Activated CD8-positive, alpha-beta memory T cell treated with anti-CD3 and anti-CD28 coated beads, Interleukin-2, amount 10 ng/mL, durations not matched to agents 7 days and 5 days (primary cell): ENCODE results near the gene SULT6B1. TPM values are rescaled to one million over a fixed set of nuclear protein-coding genes. Genes with fewer than 3 reads are reported as not detected.

Source experiments
- ATAC-seq: fragments of 150-1000 bp; cut with Tn5 transposase; one replicate; pipeline ENCODE4 v1.10.0; 2021; ENCODE audit warnings: moderate library complexity
- CTCF ChIA-PET: fragments of 350-600 bp; sonication (Branson Sonifier 250); formaldehyde crosslinking; loops from one replicate; lab custom pipeline; 2021; ENCODE audit warnings: antibody characterized with exemption; lab: Charles Lee
- DNase-seq: peaks from one replicate; pipeline ENCODE4 v3.0.0-alpha.2; 2020
- H3K27ac Mint-ChIP-seq: one replicate; pipeline ENCODE4 v1.8.0; 2021; ENCODE audit warnings: mild to moderate bottlenecking, mixed read lengths
- H3K27me3 Mint-ChIP-seq: one replicate; pipeline ENCODE4 v1.8.0; 2021; ENCODE audit warnings: mixed read lengths
- H3K36me3 Mint-ChIP-seq: one replicate; pipeline ENCODE4 v1.8.0; 2021; ENCODE audit warnings: mild to moderate bottlenecking, mixed read lengths
- H3K4me1 Mint-ChIP-seq: one replicate; pipeline ENCODE4 v1.8.0; 2021; ENCODE audit warnings: mixed read lengths
- H3K4me3 Mint-ChIP-seq: one replicate; pipeline ENCODE4 v1.8.0; 2021; ENCODE audit warnings: mild to moderate bottlenecking, moderate library complexity, mixed read lengths
- H3K9me3 Mint-ChIP-seq: one replicate; pipeline ENCODE4 v1.8.0; 2022; ENCODE audit warnings: low read depth, mixed read lengths
- total RNA-seq, 2 experiments: library from RNA; stranded (reverse); gene quantifications; one replicate each; pipeline ENCODE4 v1.2.3, GENCODE V29; 2021

The SULT6B1 gene
- total RNA-seq, 2 experiments from 2014 or later = not detected

DNA sequence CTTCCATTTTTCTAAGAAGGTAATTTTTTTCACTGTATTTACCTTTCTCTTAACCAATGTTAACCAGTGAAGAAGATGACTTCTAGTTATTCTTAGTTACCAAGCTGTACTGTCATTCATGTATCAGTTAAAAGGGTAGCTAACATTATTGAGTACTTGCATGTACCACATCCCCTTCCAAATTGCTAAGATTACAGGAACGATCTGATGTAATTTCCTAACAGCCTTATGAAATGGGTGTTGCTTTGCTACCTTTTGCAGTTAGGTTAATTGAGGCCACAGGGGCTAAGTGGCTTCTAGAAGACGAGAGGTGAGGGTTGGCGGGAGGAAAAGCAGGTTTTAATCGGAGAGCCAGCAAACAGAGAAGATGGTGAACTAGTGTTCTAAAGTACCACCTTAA, 1.8 kb upstream of the SULT6B1 start:
- no peaks in the 10 kb centered on the region for H3K9me3 Mint-ChIP-seq
- no peak overlapping the region for H3K27ac Mint-ChIP-seq
- H3K4me3 Mint-ChIP-seq = no peak overlapping the region
- peaks cover 17% of the 10 kb centered on the region for H3K27me3 Mint-ChIP-seq
- CTCF ChIA-PET = interaction anchor here (0.6 to 1.8 kb wide), 3 partner anchors 8 to 12 kb away, joined by 3 to 6 read pairs (median 5); no protein-coding TSS in a partner anchor
- H3K36me3 Mint-ChIP-seq = no peaks in the 10 kb centered on the region
- peaks cover 11% of the 10 kb centered on the region for H3K4me1 Mint-ChIP-seq
- DNase-seq (no peak), ATAC-seq (no peak)

DNA sequence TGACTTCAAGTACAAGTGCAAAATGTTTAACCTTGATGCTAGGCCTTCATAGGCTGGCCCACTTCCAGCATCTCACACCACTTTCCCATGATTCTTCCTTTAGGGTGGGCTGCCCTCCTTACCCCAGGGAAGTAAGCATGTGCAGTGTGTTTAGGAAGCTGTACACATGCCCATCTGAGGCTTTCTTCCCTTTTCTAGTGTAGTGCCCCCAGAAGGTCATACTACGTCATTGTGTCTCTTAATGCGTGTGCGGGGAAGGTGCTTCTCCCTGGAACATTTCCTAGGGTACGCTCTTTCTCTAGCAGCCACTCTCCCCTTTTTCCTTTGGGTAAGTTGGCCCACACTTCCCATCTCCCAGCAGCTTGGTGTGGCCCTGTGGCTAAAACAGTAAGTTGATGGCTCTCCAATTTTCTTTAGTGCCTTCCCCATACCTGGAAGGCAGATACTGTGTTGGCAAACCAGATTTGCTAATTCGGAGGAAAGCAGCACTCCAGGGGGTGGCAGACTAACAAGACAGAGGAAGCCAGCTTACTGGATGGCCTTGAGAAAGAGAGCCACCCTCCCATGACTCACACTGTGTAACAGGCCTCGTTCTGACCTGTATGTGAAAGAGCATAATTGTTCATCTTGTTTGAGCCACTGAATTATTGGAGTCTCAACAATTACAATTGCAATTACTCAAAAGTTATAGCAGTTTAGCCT, 1.1 kb upstream of the SULT6B1 start:
- ATAC-seq = peak; percentile 42

DNA sequence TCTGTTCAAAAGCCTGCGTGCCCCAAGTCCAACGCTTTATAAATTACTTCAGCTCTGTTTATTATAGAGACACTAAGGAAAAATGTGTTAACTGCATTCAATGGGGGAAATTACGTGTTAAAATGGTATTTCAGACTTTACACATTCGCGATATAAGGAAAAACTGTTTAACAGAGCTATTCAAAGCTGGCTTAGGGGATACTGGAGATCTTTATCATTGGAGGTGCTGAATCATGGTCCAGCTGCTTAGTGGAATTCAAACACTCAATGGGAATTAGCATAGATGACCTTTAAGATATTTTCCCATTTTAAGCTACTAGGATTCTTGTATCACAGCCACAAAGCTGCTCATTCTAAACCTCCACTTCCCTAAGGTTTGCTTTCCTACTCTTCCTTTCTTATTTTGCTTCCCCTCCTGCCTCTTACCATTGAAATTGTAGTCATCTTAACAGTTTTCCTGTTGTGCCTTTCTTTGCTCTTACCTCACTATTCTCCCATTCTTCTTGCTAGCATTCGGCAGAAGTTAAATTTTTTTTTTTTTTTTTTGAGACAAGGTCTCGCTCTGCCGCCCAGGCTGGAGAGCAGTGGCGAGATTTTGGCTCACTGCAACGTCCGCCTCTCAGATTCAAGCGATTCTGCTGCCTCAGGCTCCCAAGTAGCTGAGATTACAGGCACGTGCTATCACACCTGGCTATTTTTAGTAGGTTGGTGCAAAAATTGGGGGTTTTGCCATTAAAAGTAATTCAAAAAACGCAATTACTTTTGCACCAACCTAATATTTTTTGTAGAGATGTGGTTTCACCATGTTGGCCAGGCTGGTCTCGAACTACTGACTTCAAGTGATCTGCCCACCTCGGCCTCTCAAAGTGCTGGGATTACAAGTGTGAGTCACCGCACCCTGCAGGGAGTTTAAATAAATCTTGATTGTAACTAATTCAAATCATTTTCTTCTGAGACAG, 6.5 kb downstream of the SULT6B1 start:
- peaks cover 49% of the 10 kb centered on the region for H3K27me3 Mint-ChIP-seq
- H3K4me1 Mint-ChIP-seq = peaks cover 8% of the 10 kb centered on the region
- no peak overlapping the region for H3K27ac Mint-ChIP-seq
- no peak overlapping the region for H3K4me3 Mint-ChIP-seq
- H3K36me3 Mint-ChIP-seq = no peaks in the 10 kb centered on the region
- ATAC-seq (no peak), DNase-seq (no peak)
- no peaks in the 10 kb centered on the region for H3K9me3 Mint-ChIP-seq
- CTCF ChIA-PET = interaction anchor here (0.5 to 0.8 kb wide), 3 partner anchors 8 to 214 kb away, joined by 3 to 5 read pairs (median 5); no protein-coding TSS in a partner anchor

More for the DNA sequence above, 1.1 kb upstream of the SULT6B1 start:
- H3K4me1 Mint-ChIP-seq = peaks cover 10% of the 10 kb centered on the region
- H3K27ac Mint-ChIP-seq = no peak overlapping the region
- DNase-seq = no peak
- CTCF ChIA-PET = interaction anchor here (0.6 to 1.8 kb wide), 4 partner anchors 7 to 21 kb away, joined by 3 to 6 read pairs (median 4); no protein-coding TSS in a partner anchor
- no peaks in the 10 kb centered on the region for H3K9me3 Mint-ChIP-seq
- H3K4me3 Mint-ChIP-seq = no peak overlapping the region
- peaks cover 20% of the 10 kb centered on the region for H3K27me3 Mint-ChIP-seq
- H3K36me3 Mint-ChIP-seq = no peaks in the 10 kb centered on the region

DNA sequence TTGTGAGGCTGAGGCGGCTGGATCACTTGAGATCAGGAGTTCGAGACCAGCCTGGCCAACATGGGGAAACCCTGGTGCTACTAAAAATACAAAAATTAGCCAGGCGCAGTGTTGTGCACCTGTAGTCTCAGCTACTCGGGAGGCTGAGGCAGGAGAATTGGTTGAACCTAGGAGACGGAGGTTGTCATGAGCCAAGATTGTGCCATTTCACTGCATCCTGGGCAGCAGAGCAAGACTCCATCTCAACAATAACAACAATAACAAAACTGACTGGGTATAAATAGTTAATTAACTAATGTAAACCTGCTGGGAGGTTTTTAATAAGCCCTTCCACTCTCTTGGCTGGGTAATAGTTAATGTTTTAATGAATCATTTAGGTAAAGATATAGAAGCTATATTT, 7.8 kb downstream of the SULT6B1 start:
- no peaks in the 10 kb centered on the region for H3K9me3 Mint-ChIP-seq

DNA sequence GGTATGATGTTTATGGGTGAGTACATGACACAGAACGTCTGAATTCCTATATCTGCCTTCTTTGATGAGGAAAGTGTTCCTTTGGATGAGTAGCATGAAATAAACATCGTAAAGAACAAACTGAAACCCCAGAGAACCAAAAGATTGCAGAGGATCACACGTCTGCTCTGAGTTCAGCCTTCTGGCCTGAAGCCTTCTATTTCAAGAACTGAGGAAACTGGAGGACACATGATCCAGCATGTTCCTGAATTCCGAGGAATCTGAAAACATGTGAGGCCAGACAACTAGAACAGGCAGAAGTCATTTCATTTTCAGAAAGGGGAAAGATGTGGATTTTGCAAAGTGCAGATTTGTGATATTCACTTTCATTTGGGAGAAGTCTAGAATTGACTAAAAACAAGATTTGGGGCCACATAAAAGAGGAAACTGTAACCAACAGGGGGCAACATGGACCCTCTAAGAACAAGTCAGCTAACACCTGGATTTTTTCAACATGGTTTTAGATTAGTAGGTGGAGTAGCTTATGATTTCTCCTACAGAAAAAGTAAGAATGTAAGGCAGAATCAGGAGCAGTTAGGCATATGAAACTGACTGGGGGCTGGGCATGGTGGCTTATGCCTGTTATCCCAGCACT, 8.3 kb downstream of the SULT6B1 start:
- Mint-ChIP-seq H3K27ac (no peak overlapping the region), H3K9me3 (no peaks in the 10 kb centered on the region), H3K4me3 (no peak overlapping the region), H3K27me3 (peaks cover 42% of the 10 kb centered on the region), H3K4me1 (peaks cover 8% of the 10 kb centered on the region), H3K36me3 (no peaks in the 10 kb centered on the region)
- DNase-seq (no peak), ATAC-seq (no peak)
- CTCF ChIA-PET = interaction anchor here (1.2 kb wide), 1 partner anchor 652 kb away, joined by 3 read pairs; no protein-coding TSS in a partner anchor

More for the DNA sequence above, 7.8 kb downstream of the SULT6B1 start:
- Mint-ChIP-seq H3K36me3 (no peaks in the 10 kb centered on the region), H3K4me3 (no peak overlapping the region), H3K27ac (no peak overlapping the region), H3K27me3 (peaks cover 42% of the 10 kb centered on the region), H3K4me1 (peaks cover 8% of the 10 kb centered on the region)
- CTCF ChIA-PET = no interaction called here
- no peak for ATAC-seq
- no peak for DNase-seq

DNA sequence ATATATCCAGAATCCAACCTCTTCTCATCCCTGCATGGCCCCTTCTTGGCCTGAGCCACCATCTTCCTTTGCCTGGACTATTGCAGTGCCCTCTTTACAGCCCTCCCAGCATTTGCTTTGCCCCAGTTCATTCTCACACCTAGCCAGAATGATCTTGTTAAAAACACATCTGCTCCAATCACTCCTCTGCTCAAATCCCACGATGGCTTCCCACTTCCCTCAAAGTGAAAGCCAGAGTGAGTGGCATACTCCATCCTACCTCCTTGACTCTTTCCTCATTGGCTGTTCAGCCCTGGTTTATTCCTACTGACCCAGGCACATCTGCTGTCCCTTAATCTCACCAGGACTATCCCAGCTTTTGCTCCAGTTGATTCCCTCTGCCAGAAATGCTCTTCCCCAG, 14.7 kb downstream of the SULT6B1 start:
- no peak for ATAC-seq
- H3K4me1 Mint-ChIP-seq = no peaks in the 10 kb centered on the region
- H3K36me3 Mint-ChIP-seq = no peaks in the 10 kb centered on the region
- no peaks in the 10 kb centered on the region for H3K9me3 Mint-ChIP-seq
- H3K4me3 Mint-ChIP-seq = no peak overlapping the region
- DNase-seq = no peak
- peaks cover 5% of the 10 kb centered on the region for H3K27me3 Mint-ChIP-seq
- H3K27ac Mint-ChIP-seq = no peak overlapping the region
- CTCF ChIA-PET = interaction anchor here (0.7 kb wide), 1 partner anchor 718 kb away, joined by 4 read pairs; no protein-coding TSS in a partner anchor

DNA sequence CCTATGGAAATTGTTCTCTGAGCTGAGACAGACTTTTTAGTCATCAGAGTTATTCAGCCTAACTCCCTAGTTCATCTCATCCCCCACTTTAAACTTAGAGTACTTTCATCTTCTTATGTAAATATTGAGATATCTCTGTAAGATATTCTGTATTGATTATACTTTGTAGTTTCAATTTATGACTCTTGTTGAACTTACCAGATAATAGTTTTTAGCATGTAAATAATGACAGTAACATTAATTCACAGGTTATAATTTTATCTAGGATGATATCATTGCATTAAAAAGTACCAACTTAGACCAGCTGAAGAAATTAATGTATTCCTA, 16.9 kb downstream of the SULT6B1 start:
- Mint-ChIP-seq H3K4me1 (no peaks in the 10 kb centered on the region), H3K36me3 (no peaks in the 10 kb centered on the region), H3K4me3 (no peak overlapping the region), H3K9me3 (no peaks in the 10 kb centered on the region), H3K27me3 (peaks cover 1% of the 10 kb centered on the region), H3K27ac (no peak overlapping the region)
- ATAC-seq (no peak), DNase-seq (no peak)
- CTCF ChIA-PET = no interaction called here

DNA sequence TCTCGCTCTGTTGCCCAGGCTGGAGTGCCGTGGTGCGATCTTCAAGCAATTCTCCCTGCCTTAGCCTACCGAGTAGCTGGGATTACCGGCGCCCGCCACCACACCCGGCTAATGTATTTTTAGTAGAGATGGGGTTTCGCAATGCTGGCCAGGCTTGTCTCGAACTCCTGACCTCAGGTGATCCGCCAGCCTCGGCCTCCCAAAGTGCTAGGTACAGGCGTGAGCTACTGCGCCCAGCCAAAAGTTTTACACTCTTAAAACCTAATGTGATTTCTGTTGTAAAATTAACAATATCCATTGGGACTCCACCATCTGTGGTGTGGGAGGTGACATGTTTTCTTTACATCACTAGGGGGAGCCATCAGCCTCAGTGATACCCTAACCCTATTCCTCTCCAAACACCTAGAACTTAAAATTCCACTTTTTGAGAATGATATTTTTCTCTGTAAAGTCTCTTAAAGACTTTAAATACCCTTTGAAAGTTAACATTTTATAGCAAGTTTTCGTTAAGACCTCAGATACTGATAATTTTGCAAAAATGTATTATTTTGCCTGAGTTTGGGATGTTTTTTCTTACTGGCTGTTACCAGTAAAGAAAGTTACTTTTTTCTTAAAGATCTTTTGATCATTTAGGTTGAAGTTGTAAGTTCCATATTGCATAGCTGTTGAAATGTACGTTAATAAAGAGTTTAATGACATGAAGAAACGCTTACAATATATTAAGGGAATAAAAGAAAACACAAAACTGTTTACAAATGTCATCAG, 20.1 kb downstream of the SULT6B1 start:
- Mint-ChIP-seq H3K4me3 (no peak overlapping the region), H3K4me1 (no peaks in the 10 kb centered on the region), H3K9me3 (peaks cover 10% of the 10 kb centered on the region), H3K36me3 (peaks cover 12% of the 10 kb centered on the region), H3K27me3 (no peaks in the 10 kb centered on the region), H3K27ac (no peak overlapping the region)
- ATAC-seq (peak; percentile 89), DNase-seq (peak; percentile 45)
- CTCF ChIA-PET = interaction anchor here (0.6 to 3.1 kb wide), 12 partner anchors 8 to 754 kb away, joined by 3 to 14 read pairs (median 3); partner anchors contain the start of gene SULT6B1

DNA sequence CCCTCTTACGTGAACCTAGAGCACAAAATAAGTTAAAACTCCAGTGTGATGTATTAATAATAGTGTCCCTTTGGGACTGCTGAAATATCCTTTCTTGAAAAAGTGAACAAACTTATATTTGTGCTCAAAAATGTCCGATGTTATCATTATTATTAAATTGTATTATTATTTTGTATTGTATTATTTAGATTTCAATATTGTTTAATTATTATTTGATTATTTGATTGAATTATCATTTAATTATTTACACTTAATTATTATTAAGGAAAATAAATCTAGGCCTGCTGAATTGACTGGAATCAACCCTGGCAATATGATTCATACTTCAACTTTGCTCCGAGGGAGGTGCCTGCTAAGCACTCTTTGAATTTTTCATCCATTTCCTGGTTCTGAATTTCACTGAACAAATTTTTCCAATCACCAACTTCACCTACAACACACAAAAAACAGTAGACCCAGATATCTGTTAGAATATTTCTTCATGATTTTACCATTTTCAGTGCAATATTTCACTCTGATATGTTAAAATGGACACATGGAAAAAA, 20.8 kb downstream of the SULT6B1 start:
- H3K9me3 Mint-ChIP-seq = peaks cover 10% of the 10 kb centered on the region
- H3K27ac Mint-ChIP-seq = no peak overlapping the region
- no peak for ATAC-seq
- no peaks in the 10 kb centered on the region for H3K4me1 Mint-ChIP-seq
- CTCF ChIA-PET = interaction anchor here (0.6 to 3.1 kb wide), 10 partner anchors 9 to 355 kb away, joined by 3 to 14 read pairs (median 4); no protein-coding TSS in a partner anchor
- H3K4me3 Mint-ChIP-seq = no peak overlapping the region
- DNase-seq = no peak
- no peaks in the 10 kb centered on the region for H3K27me3 Mint-ChIP-seq
- peaks cover 14% of the 10 kb centered on the region for H3K36me3 Mint-ChIP-seq

DNA sequence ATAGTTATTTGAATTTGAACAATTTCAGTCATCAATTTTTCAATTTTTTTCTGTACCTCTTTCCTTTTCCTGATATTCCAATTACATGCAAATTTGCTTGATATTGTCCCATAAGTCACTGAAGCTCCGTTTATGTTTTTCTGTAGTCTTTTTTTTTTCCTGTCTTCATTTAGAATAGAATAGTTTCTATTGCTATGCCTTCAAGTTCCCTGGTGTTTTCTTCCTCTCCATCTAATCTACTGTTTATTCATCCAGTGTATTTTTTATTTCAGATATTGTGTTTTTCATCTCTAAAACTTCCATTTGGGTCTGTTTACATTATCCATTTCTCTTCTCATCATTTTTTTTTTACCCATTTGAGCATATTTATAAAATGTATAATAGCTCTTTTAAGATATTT, 23.7 kb downstream of the SULT6B1 start:
- Mint-ChIP-seq H3K4me3 (no peak overlapping the region), H3K27me3 (no peaks in the 10 kb centered on the region), H3K4me1 (peaks cover 3% of the 10 kb centered on the region), H3K27ac (no peak overlapping the region), H3K9me3 (peaks cover 10% of the 10 kb centered on the region), H3K36me3 (peaks cover 16% of the 10 kb centered on the region)
- no peak for DNase-seq
- CTCF ChIA-PET = interaction anchor here (0.6 to 1.8 kb wide), 2 partner anchors 713 to 904 kb away, joined by 3 to 6 read pairs; no protein-coding TSS in a partner anchor
- no peak for ATAC-seq

DNA sequence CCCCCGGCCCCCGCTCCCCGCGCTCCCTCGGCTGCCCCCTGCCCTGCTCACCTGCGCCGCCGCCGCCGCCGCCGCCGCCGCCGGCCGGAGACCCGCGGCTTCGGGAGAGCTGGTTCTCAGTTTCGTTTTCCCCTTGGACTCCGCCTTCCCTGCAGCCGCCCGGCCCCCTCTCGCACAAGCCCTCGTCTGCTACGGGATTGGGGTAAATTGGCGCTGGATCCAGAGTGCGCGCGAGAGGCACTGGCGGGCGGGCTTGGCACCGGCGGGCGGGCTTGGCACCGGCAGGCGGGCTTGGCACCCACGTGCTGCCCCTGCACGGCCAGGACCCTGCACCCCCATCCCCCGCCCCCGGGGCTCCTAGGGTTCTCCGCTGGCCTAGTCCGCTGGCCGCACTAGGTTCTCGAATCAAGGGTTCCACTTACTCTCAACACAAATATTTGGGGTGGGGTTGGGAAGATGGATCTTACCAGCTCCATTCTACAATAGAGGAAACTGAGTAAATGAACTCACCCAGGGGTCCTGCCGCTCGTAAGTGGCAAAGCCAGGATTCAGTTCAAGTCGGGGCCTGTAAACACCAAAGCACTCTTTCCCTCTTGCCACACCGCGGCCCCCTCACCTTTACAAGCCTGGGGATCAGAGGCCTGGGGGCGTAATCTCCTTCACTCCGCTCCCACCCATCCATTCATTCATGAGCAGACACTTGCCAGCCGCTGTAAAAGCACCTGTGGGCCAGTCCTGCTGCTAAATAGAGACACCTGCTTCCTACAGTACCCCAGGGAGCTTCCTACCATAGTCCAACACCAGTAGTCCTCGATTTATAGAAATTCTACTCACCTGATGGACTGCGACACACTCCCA, 31.4 kb downstream of the SULT6B1 start, which contains the start of gene EIF2AK2:
TSS of gene EIF2AK2 (minus strand) at position 124 of the 858 bp plus-strand sequence. CDS start 9,174 bp downstream, outside the sequence.
- ATAC-seq (peak; percentile 96), DNase-seq (peak; percentile 95)
- H3K9me3 Mint-ChIP-seq = no peaks in the 10 kb centered on the region
- H3K4me1 Mint-ChIP-seq = peaks cover 46% of the 10 kb centered on the region
- H3K27me3 Mint-ChIP-seq = no peaks in the 10 kb centered on the region
- H3K4me3 Mint-ChIP-seq = peak within 1 kb of the TSS; percentile 98
- H3K36me3 Mint-ChIP-seq = peaks cover 43% of the 10 kb centered on the region
- CTCF ChIA-PET = interaction anchor here (0.6 to 3.4 kb wide), 6 partner anchors 10 to 82 kb away, joined by 3 to 14 read pairs (median 3); partner anchors contain the start of gene CEBPZOS
- H3K27ac Mint-ChIP-seq = peak within 1 kb of the TSS; percentile 98
